ENCODE data around the gene MTA3. TPM values are rescaled to one million over a fixed set of nuclear protein-coding genes. Genes with fewer than 3 reads are reported as not detected.

Gene MTA3
- total and polyA plus RNA-seq, 2 of the 8 experiments (the other 6 are each of a cell fraction or from before 2014, with no cell fraction given) = 125 to 184 TPM

DNA sequence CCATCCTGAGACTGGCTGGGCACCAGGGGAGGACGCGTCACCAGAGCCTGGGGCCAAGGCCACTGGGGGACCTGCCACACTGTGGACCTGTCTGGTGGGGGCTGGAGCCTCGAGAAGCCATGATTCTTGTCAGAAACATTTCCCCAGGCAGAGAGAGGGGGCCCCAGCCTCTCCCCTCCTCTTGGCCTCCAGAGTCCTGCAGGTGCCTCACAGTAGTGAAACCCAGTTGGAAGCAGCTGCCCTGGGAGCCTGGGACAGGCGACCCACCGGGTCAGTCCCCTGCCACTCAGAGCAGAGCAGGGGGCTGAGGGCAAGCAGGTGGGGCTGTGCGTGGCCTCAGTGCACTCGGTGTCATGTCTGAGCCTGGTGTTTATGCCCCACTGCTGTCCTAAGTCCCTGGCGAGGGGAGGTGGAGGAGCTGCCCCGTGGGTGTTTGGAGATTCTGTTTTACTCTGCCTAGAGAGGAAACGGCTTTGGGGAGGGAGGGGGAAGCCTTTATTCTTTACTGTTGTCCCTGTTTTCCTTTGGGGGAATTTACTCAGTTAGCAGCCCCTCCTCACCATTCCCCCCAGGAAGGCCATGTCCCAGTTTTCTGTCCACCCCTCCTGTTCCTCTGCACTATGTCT lies 187.8 kb downstream of the MTA3 start:
- H4K91ac ChIP-seq (replicated peaks; ENCODE audit: insufficient read length, low read length) = no peak overlapping the region
- no peak overlapping the region for H3K4me2 ChIP-seq (ENCODE audit: insufficient read depth in 1 of 2, low read depth in 2 of 2, low read length in 2 of 2)
- no peaks in the 10 kb centered on the region for H3K79me2 ChIP-seq (ENCODE audit: control insufficient read depth in 1 of 2, insufficient read depth in 2 of 2, low read length in 2 of 2)
- no peak overlapping the region for H3K4me3 ChIP-seq (ENCODE audit: extremely low read depth in 1 of 4, insufficient read depth in 2 of 4, low read depth in 3 of 4, low read length in 4 of 4)
- POLR2A ChIA-PET (ENCODE audit: partially characterized antibody) = no interaction called here
- no peaks in the 10 kb centered on the region for H3K27me3 ChIP-seq (replicated peaks in 1 of 4; ENCODE audit: control insufficient read depth in 3 of 4, extremely low read depth in 1 of 4, insufficient read depth in 3 of 4, low read length in 3 of 4)
- no peak overlapping the region for H3K23ac ChIP-seq (ENCODE audit: insufficient read length)
- FAIRE-seq = no peak
- no peak overlapping the region for H2BK120ac ChIP-seq (replicated peaks; ENCODE audit: low read depth, low read length)
- no peak overlapping the region for H4K5ac ChIP-seq (ENCODE audit: insufficient read length, low read depth, low read length)
- 83% methylated on average over 10 of the region's 10 CpGs; no CpG with 5 or more reads in 1 of the 2 experiments for WGBS, 2 experiments (ENCODE audit: extremely low coverage in 1 of 2, insufficient coverage in 1 of 2, insufficient read length in 1 of 2, insufficient replicate concordance in 2 of 2, low coverage in 1 of 2, low lambda C conversion rate in 2 of 2, missing lambda C conversion rate in 1 of 2)
- no peak overlapping the region for H2BK5ac ChIP-seq (ENCODE audit: low read depth, low read length)
- H3K14ac ChIP-seq (ENCODE audit: insufficient read length) = no peak overlapping the region
- H3K4ac ChIP-seq (replicated peaks; ENCODE audit: insufficient read length, low read depth, low read length) = no peak overlapping the region
- peaks cover 0 to 3% (median 0%) of the 10 kb centered on the region in 4 experiments; a peak in 2 of 8 replicates for H3K36me3 ChIP-seq (ENCODE audit: control insufficient read depth in 2 of 4, insufficient read depth in 4 of 4, low read length in 3 of 4)
- H3K27ac ChIP-seq (ENCODE audit: low read depth, low read length) = no peak overlapping the region
- H3K9me3 ChIP-seq (ENCODE audit: insufficient read depth in 2 of 2, low read depth in 1 of 2, low read length in 1 of 2) = no peaks in the 10 kb centered on the region
- H3K9ac ChIP-seq (replicated peaks in 1 of 4; ENCODE audit: extremely low read depth in 1 of 4, low read depth in 3 of 4, low read length in 3 of 4) = no peak overlapping the region
- no peaks in the 10 kb centered on the region for H3K23me2 ChIP-seq (ENCODE audit: low read depth, low read length)
- H3K56ac ChIP-seq (replicated peaks; ENCODE audit: insufficient read length, low read depth, low read length) = no peak overlapping the region
- no peaks in the 10 kb centered on the region; the same call in 1 of the 2 replicates for H3K79me1 ChIP-seq (ENCODE audit: low read depth, low read length)
- H2AK5ac ChIP-seq (ENCODE audit: low read depth, low read length) = no peak overlapping the region
- H4K20me1 ChIP-seq (replicated peaks in 1 of 2; ENCODE audit: control insufficient read depth in 1 of 2, insufficient read depth in 2 of 2, low read length in 2 of 2) = no peaks in the 10 kb centered on the region
- DNase-seq (ENCODE audit: low read depth in 1 of 2, low spot score in 2 of 2) = no peak
- no peaks in the 10 kb centered on the region for H3K4me1 ChIP-seq (replicated peaks in 1 of 4; ENCODE audit: control insufficient read depth in 3 of 4, insufficient read depth in 4 of 4, low read length in 3 of 4)
- H2BK12ac ChIP-seq (ENCODE audit: low read depth, low read length) = no peak overlapping the region
- no peak overlapping the region for H4K8ac ChIP-seq (ENCODE audit: extremely low read depth, insufficient read depth, low read length)
- no peak overlapping the region for H2AFZ ChIP-seq (ENCODE audit: low read length)
- CTCF ChIA-PET (ENCODE audit: partially characterized antibody) = interaction anchor here (1.4 to 4.5 kb wide), 3 partner anchors 13 to 17 kb away, joined by 4 to 23 read pairs (median 16); no protein-coding TSS in a partner anchor
- no peak overlapping the region for H3K18ac ChIP-seq (ENCODE audit: extremely low read depth, low read length)
- H2BK20ac ChIP-seq (ENCODE audit: low read length) = no peak overlapping the region
- no peak overlapping the region for H2BK15ac ChIP-seq (ENCODE audit: low read length)
- TF ChIP-seq RXRA (IDR thresholded peaks at IDR 0.05; ENCODE audit: insufficient read depth, low read depth, low read length) (no peak), POLR2AphosphoS5 (IDR thresholded peaks at IDR 0.05; ENCODE audit: low read depth, low read length) (no peak), SRF (IDR thresholded peaks at IDR 0.05; ENCODE audit: low read depth, low read length) (no peak), SIX5 (IDR thresholded peaks at IDR 0.05; ENCODE audit: low read depth, low read length) (no peak), SUZ12 (IDR thresholded peaks at IDR 0.05; ENCODE audit: low read length) (no peak), POLR2A (IDR thresholded peaks at IDR 0.05; ENCODE audit: control extremely low read depth in 1 of 2, low read depth in 2 of 2, low read length in 2 of 2) (no peak), CEBPB (IDR thresholded peaks at IDR 0.05; ENCODE audit: low read depth, low read length) (no peak), RBBP5 (IDR thresholded peaks at IDR 0.05; ENCODE audit: borderline replicate concordance, low read depth, low read length) (no peak), CREB1 (IDR thresholded peaks at IDR 0.05) (no peak), FOSL1 (IDR thresholded peaks at IDR 0.05; ENCODE audit: insufficient read depth, low read depth, low read length) (no peak), KDM4A (IDR thresholded peaks at IDR 0.05; ENCODE audit: low read depth, low read length, severe bottlenecking) (no peak), EP300 (IDR thresholded peaks at IDR 0.05; ENCODE audit: borderline replicate concordance in 1 of 2, low read depth in 2 of 2, low read length in 2 of 2) (no peak), BRCA1 (IDR thresholded peaks at IDR 0.05; ENCODE audit: low read depth, low read length) (no peak), ZNF274 (IDR thresholded peaks at IDR 0.05; ENCODE audit: borderline replicate concordance, extremely low read depth, low read length) (no peak)

Data from H1 (cell line).